Measurements from ENCODE around the gene CLHC1.

CLHC1 gene

GRCh38 chr2:55155206-55155605 lies 76.9 kb downstream of the CLHC1 start:
- H3K9me3 ChIP-seq (ENCODE audit: insufficient read depth, low read depth, low read length), result no peaks in the 10 kb centered on the region
- no peaks in the 10 kb centered on the region for H3K79me2 ChIP-seq (ENCODE audit: insufficient read depth, low read length)
- H3K9ac ChIP-seq (ENCODE audit: low read depth, low read length, poor library complexity, severe bottlenecking), result no peak overlapping the region
- H3K4me1 ChIP-seq (ENCODE audit: insufficient read depth, low read length, poor library complexity, severe bottlenecking), result peaks cover 17% of the 10 kb centered on the region
- no peaks in the 10 kb centered on the region for H3K27me3 ChIP-seq (ENCODE audit: insufficient read depth, low read length, poor library complexity, severe bottlenecking)
- no peaks in the 10 kb centered on the region for H3F3A ChIP-seq (ENCODE audit: low read depth)
- no peak overlapping the region for H2AFZ ChIP-seq (ENCODE audit: low read length)
- H3K36me3 ChIP-seq (ENCODE audit: insufficient read depth, low read length), result no peaks in the 10 kb centered on the region
- no peak overlapping the region for H3K4me2 ChIP-seq (ENCODE audit: low read depth, low read length, poor library complexity, severe bottlenecking)
- H4K20me1 ChIP-seq (ENCODE audit: insufficient read depth, low read length, poor library complexity, severe bottlenecking), result no peaks in the 10 kb centered on the region
- TF ChIP-seq EZH2phosphoT487 (IDR thresholded peaks at IDR 0.05; ENCODE audit: borderline replicate concordance), result no peak
- TF ChIP-seq, protein P1, sequence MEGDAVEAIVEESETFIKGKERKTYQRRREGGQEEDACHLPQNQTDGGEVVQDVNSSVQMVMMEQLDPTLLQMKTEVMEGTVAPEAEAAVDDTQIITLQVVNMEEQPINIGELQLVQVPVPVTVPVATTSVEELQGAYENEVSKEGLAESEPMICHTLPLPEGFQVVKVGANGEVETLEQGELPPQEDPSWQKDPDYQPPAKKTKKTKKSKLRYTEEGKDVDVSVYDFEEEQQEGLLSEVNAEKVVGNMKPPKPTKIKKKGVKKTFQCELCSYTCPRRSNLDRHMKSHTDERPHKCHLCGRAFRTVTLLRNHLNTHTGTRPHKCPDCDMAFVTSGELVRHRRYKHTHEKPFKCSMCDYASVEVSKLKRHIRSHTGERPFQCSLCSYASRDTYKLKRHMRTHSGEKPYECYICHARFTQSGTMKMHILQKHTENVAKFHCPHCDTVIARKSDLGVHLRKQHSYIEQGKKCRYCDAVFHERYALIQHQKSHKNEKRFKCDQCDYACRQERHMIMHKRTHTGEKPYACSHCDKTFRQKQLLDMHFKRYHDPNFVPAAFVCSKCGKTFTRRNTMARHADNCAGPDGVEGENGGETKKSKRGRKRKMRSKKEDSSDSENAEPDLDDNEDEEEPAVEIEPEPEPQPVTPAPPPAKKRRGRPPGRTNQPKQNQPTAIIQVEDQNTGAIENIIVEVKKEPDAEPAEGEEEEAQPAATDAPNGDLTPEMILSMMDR (conservative IDR thresholded peaks at IDR 0.05; ENCODE audit: low read length), result no peak
- no peaks in the 10 kb centered on the region for H3K9me2 ChIP-seq (replicated peaks; ENCODE audit: low read depth, low read length)
- H3K4me3 ChIP-seq (ENCODE audit: low read length, poor library complexity, severe bottlenecking), result no peak overlapping the region

GRCh38 chr2:55154525-55155030 lies 77.5 kb downstream of the CLHC1 start:
- Histone ChIP-seq H3K27me3 (ENCODE audit: insufficient read depth, low read length, poor library complexity, severe bottlenecking) (no peaks in the 10 kb centered on the region), H4K20me1 (ENCODE audit: insufficient read depth, low read length, poor library complexity, severe bottlenecking) (no peaks in the 10 kb centered on the region), H3F3A (ENCODE audit: low read depth) (no peaks in the 10 kb centered on the region), H3K4me3 (ENCODE audit: low read length, poor library complexity, severe bottlenecking) (no peak overlapping the region), H3K9me2 (replicated peaks; ENCODE audit: low read depth, low read length) (no peaks in the 10 kb centered on the region), H3K9ac (ENCODE audit: low read depth, low read length, poor library complexity, severe bottlenecking) (no peak overlapping the region), H3K9me3 (ENCODE audit: insufficient read depth, low read depth, low read length) (no peaks in the 10 kb centered on the region), H3K4me1 (ENCODE audit: insufficient read depth, low read length, poor library complexity, severe bottlenecking) (peaks cover 17% of the 10 kb centered on the region), H3K4me2 (ENCODE audit: low read depth, low read length, poor library complexity, severe bottlenecking) (no peak overlapping the region), H2AFZ (ENCODE audit: low read length) (no peak overlapping the region), H3K79me2 (ENCODE audit: insufficient read depth, low read length) (no peaks in the 10 kb centered on the region), H3K36me3 (ENCODE audit: insufficient read depth, low read length) (no peaks in the 10 kb centered on the region)
- TF ChIP-seq EZH2phosphoT487 (IDR thresholded peaks at IDR 0.05; ENCODE audit: borderline replicate concordance), result no peak
- TF ChIP-seq, protein P1 (conservative IDR thresholded peaks at IDR 0.05; ENCODE audit: low read length), result no peak

DNA sequence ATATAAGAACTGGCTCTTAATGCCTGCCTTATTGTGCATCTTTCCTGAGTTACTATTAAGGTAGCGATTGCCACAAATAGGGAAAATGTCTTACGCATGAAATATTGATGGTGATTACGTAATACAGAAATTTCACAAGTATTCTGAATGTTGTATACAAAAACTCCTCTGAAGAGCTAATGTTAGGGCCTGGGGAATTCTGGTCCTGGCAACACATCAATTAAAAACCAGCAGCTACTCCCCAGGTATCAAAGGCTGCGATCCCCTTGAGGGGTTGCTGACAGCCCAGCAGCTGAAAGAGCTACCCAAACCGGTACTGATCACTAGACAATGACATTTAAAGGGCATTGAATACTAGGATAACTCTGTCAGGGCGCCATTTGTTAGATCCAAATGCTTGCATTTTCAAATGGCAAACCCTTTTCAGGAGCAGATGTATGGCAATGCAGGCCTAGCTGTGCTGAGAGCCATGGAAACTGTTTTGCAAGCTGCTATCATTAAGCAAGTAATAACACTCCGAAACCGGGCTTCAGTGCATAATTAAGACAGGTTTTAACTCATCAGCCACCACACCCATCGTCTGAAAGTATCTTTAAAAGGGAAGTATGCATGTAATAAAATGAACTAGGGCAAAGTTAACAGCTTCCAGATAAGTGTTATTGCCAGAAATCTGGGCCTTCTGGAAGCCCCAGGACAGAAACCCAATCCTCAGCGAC lies 78.4 kb downstream of the CLHC1 start:
- Histone ChIP-seq H3K9me2 (replicated peaks; ENCODE audit: low read depth, low read length) (no peaks in the 10 kb centered on the region), H3K36me3 (ENCODE audit: insufficient read depth, low read length) (no peaks in the 10 kb centered on the region), H2AFZ (ENCODE audit: low read length) (no peak overlapping the region), H3F3A (ENCODE audit: low read depth) (no peaks in the 10 kb centered on the region), H3K4me3 (ENCODE audit: low read length, poor library complexity, severe bottlenecking) (no peak overlapping the region), H3K79me2 (ENCODE audit: insufficient read depth, low read length) (no peaks in the 10 kb centered on the region), H3K4me1 (ENCODE audit: insufficient read depth, low read length, poor library complexity, severe bottlenecking) (peaks cover 12% of the 10 kb centered on the region), H4K20me1 (ENCODE audit: insufficient read depth, low read length, poor library complexity, severe bottlenecking) (no peaks in the 10 kb centered on the region), H3K9ac (ENCODE audit: low read depth, low read length, poor library complexity, severe bottlenecking) (no peak overlapping the region), H3K27me3 (ENCODE audit: insufficient read depth, low read length, poor library complexity, severe bottlenecking) (no peaks in the 10 kb centered on the region), H3K4me2 (ENCODE audit: low read depth, low read length, poor library complexity, severe bottlenecking) (no peak overlapping the region), H3K9me3 (ENCODE audit: insufficient read depth, low read depth, low read length) (no peaks in the 10 kb centered on the region)
- no peak for TF ChIP-seq EZH2phosphoT487 (IDR thresholded peaks at IDR 0.05; ENCODE audit: borderline replicate concordance)
- TF ChIP-seq, protein P1 (conservative IDR thresholded peaks at IDR 0.05; ENCODE audit: low read length), result no peak
